ENCODE measurements around the gene PCDHA3.

DNA sequence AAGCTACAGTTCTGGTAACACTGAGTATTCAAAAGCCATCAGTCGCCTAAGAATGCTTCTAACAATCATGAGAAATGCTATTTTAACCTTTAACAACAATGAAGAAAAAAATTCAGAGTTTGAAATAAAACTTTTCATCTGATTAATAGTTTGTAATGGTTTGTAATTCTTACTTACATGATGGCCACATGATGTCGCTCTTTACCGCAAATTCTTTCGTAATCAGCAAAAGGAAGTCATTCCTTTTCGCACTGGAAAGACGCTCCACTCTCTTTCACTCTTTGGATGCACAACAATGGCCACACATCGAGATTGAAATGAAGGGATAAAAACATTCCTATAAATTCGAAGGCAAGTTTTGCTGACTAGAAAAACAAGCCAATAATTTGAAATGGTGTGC is 33.1 kb downstream of the PCDHA3 start, which contains the start of gene PCDHA7:
- TF ChIP-seq, protein P1, sequence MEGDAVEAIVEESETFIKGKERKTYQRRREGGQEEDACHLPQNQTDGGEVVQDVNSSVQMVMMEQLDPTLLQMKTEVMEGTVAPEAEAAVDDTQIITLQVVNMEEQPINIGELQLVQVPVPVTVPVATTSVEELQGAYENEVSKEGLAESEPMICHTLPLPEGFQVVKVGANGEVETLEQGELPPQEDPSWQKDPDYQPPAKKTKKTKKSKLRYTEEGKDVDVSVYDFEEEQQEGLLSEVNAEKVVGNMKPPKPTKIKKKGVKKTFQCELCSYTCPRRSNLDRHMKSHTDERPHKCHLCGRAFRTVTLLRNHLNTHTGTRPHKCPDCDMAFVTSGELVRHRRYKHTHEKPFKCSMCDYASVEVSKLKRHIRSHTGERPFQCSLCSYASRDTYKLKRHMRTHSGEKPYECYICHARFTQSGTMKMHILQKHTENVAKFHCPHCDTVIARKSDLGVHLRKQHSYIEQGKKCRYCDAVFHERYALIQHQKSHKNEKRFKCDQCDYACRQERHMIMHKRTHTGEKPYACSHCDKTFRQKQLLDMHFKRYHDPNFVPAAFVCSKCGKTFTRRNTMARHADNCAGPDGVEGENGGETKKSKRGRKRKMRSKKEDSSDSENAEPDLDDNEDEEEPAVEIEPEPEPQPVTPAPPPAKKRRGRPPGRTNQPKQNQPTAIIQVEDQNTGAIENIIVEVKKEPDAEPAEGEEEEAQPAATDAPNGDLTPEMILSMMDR (IDR thresholded peaks at IDR 0.05) = peak in 1 of 4 donors; percentile 20
- TF ChIP-seq POLR2A (IDR thresholded peaks at IDR 0.05) = no peak
